Stimulated activated CD8-positive, alpha-beta memory T cell treated with anti-CD3 and anti-CD28 coated beads, Interleukin-4, amount 100 ng/mL, for 24 hours (primary cell): ENCODE measurements around the gene RPUSD1.
A peak's percentile ranks its signal among the peaks of the same experiment; 100 is the strongest.
"Not testable (repeated sequence)": the region's sequence is repeated elsewhere in the genome, so short reads cannot be mapped to it uniquely, and the experiment has no call there.

Experiments
- DNase-seq: peaks from one replicate; pipeline ENCODE4 v3.0.0-alpha.2; 2020; ENCODE audit warnings: low read depth

RPUSD1 gene

GRCh38 chr16:747978-748746 is 40.0 kb downstream of the RPUSD1 start:
- DNase-seq: no peak

GRCh38 chr16:746637-747036 is 41.5 kb downstream of the RPUSD1 start:
- DNase-seq: no peak

GRCh38 chr16:745739-746138 is 42.4 kb downstream of the RPUSD1 start:
- DNase-seq: no peak

GRCh38 chr16:743794-744500 is 44.2 kb downstream of the RPUSD1 start:
- DNase-seq: no peak

GRCh38 chr16:742894-743293 is 45.3 kb downstream of the RPUSD1 start:
- not testable (repeated sequence) for DNase-seq

- DNase-seq: no peak
These were observed 46.1 kb downstream of the RPUSD1 start for GRCh38 chr16:741986-742629.

GRCh38 chr16:740764-741505 is 47.2 kb downstream of the RPUSD1 start, which contains the start of gene CIAO3:
CIAO3 (minus strand) TSS chr16:740997; CDS start chr16:740985, 12 bp downstream.
- DNase-seq: peak; percentile 87

GRCh38 chr16:740459-740763 is 47.8 kb downstream of the RPUSD1 start:
- no peak for DNase-seq

GRCh38 chr16:739560-740458 is 48.4 kb downstream of the RPUSD1 start:
- DNase-seq: no peak

GRCh38 chr16:736936-737481 is 51.2 kb downstream of the RPUSD1 start:
- DNase-seq: no peak

- no peak for DNase-seq
These were observed 52.2 kb downstream of the RPUSD1 start for GRCh38 chr16:735982-736453.

- DNase-seq: no peak
These were observed 53.0 kb downstream of the RPUSD1 start for GRCh38 chr16:734981-735881.
